Prostate gland (tissue), 2 donors: ENCODE results near the gene KRTAP16-1. TPM values are rescaled to one million over a fixed set of nuclear protein-coding genes. Genes with fewer than 3 reads are reported as not detected.

ENCODE experiments used
- DNase-seq: peaks from one replicate; pipeline ENCODE4 v3.0.0-alpha.2; 2019; ENCODE audit warnings: low spot score
- H3K27ac ChIP-seq, 2 donors: fragments of 200-600 bp; sonication (generic); 2 replicates each; pipeline ENCODE4 v1.5.1; 2017 to 2019
- H3K27me3 ChIP-seq: fragments of 200-600 bp; sonication (generic); replicated peaks from 2 replicates; pipeline ENCODE4 v1.5.1; 2019; ENCODE audit not compliant: insufficient read depth
- H3K36me3 ChIP-seq, 2 donors: fragments of 200-600 bp; sonication (generic); 1 replicate in 1 of 2; 2 replicates in 1 of 2; pipeline versions ENCODE4 v1.5.1 to v1.8.1; 2017 to 2019
- H3K4me1 ChIP-seq: fragments of 200-600 bp; sonication (generic); replicated peaks from 2 replicates; pipeline ENCODE4 v1.5.1; 2019
- H3K4me3 ChIP-seq, 2 donors: fragments of 200-600 bp; sonication (generic); 2 replicates each; pipeline ENCODE4 v1.5.1; 2017 to 2019
- H3K9me3 ChIP-seq: fragments of 200-600 bp; sonication (generic); 2 replicates; pipeline ENCODE4 v1.5.1; 2017
- CTCF ChIP-seq, 4 experiments: fragments of 200-600 bp in 2 of 4; fragments of 450-650 bp in 2 of 4; sonication (generic) in 2 of 4; IDR thresholded peaks; 1 replicate in 3 of 4; 2 replicates in 1 of 4; pipeline ENCODE4 v1.5.1; 2016 to 2019; ENCODE audit warnings: antibody characterized with exemption in 4 of 4, mild to moderate bottlenecking in 2 of 4, moderate library complexity in 2 of 4
- POLR2A ChIP-seq: fragments of 450-650 bp; IDR thresholded peaks from one replicate; pipeline ENCODE4 v1.6.1; 2016; ENCODE audit warnings: antibody characterized with exemption, mild to moderate bottlenecking
- POLR2AphosphoS5 ChIP-seq: sonication (generic); formaldehyde crosslinking; IDR thresholded peaks from one replicate; pipeline ENCODE4 v1.6.1; 2017; ENCODE audit warnings: antibody characterized with exemption
- WGBS: methylation state at CpG from one replicate; pipeline ENCODE4 v1.1.5; 2018; 5-methylcytosine and 5-hydroxymethylcytosine counted together
- intact Hi-C: fragments of 100-400 bp; cut with DNase I; formaldehyde crosslinking; loops from one replicate; pipeline ENCODE4 v1.14.2; 2022
- total RNA-seq, 2 donors: library from RNA; depleted of rRNA; stranded (reverse); fragments of >200 nt; gene quantifications; one replicate each; pipeline ENCODE4 v1.1.0, GENCODE V29; 2016

KRTAP16-1 gene
- total RNA-seq, 2 donors from 2014 or later = not detected

GRCh38 chr17:41340494-41340893 lies 31.4 kb upstream of the KRTAP16-1 start:
- no peaks in the 10 kb centered on the region for H3K27me3 ChIP-seq
- intact Hi-C loops = no loop called here
- H3K27ac ChIP-seq = no peak overlapping the region
- 55% methylated on average over 3 of the region's 3 CpGs for WGBS
- no peaks in the 10 kb centered on the region for H3K4me1 ChIP-seq
- H3K9me3 ChIP-seq = no peaks in the 10 kb centered on the region
- DNase-seq = no peak
- H3K36me3 ChIP-seq = no peaks in the 10 kb centered on the region
- TF ChIP-seq POLR2A (no peak), CTCF (IDR thresholded peaks at IDR 0.05) (no peak), POLR2AphosphoS5 (no peak)
- H3K4me3 ChIP-seq = no peak overlapping the region

DNA sequence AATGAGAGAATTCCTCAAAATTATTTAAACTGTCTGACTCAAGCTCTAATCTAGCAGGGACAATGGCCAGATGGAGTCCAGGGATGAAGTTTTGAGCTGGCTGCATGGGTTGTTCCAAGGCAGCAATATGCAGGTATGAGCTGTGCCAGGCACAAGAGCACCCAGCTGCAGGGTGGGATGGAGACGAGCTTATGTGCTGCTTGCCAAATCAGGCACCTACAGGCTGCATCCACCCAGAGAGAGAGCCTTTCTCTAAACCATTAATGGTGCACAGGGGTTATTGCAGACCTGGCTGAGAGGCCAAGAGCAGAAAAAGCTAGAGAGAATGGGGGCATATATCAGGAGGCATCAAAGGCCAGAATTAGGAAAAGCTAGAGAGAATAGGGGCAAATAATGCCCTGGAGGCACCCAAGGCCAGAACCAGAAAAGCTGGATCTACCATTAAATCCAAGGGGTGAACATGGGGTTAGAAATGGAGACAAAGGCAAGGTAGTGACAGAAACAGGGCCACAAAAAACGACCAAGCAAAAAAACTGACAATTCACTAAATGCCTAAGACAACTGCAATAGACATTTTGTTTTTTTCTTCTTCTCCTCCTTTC lies 30.6 kb upstream of the KRTAP16-1 start:
- Histone ChIP-seq H3K27me3 (no peaks in the 10 kb centered on the region), H3K36me3 (no peaks in the 10 kb centered on the region), H3K27ac (no peak overlapping the region), H3K4me1 (no peaks in the 10 kb centered on the region), H3K9me3 (no peaks in the 10 kb centered on the region), H3K4me3 (no peak overlapping the region)
- intact Hi-C loops = no loop called here
- no peak for DNase-seq
- TF ChIP-seq CTCF (IDR thresholded peaks at IDR 0.05) = no peak
- no peak for TF ChIP-seq POLR2A
- no peak for TF ChIP-seq POLR2AphosphoS5
- 33% methylated on average over 2 of the region's 2 CpGs for WGBS

- H3K27ac ChIP-seq = no peak overlapping the region
Observed at GRCh38 chr17:41338961-41339485, 29.9 kb upstream of the KRTAP16-1 start.

DNA sequence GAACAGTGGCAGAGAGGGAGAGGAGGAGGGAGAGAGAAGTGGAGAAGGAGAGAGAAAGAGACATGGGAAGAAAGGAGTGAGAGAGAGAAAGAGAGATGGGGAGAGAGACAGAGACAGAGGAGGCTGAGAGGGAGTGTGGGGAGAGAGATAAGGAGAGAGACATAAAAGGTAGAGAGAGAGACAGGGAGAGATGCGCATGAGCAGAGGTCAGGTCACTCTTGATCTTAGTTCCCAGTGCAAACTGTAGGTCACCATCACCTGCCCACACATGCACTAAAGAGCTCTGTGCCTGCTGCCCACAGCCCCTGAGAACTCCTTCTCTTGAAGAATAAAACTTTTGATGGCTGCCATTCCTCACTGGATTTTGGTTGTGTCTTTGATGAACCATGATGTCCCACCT lies 26.6 kb upstream of the KRTAP16-1 start:
- Histone ChIP-seq H3K9me3 (no peaks in the 10 kb centered on the region), H3K27me3 (no peaks in the 10 kb centered on the region), H3K4me1 (no peaks in the 10 kb centered on the region), H3K27ac (no peak overlapping the region), H3K4me3 (no peak overlapping the region), H3K36me3 (no peaks in the 10 kb centered on the region)
- intact Hi-C loops = no loop called here
- no peak for DNase-seq
- TF ChIP-seq CTCF (IDR thresholded peaks at IDR 0.05) (no peak), POLR2A (no peak), POLR2AphosphoS5 (no peak)
- WGBS = 83% methylated on average over 1 of the region's 1 CpG

More at GRCh38 chr17:41338961-41339485, 29.9 kb upstream of the KRTAP16-1 start:
- 31% methylated on average over 5 of the region's 5 CpGs for WGBS
- Histone ChIP-seq H3K27me3 (no peaks in the 10 kb centered on the region), H3K9me3 (no peaks in the 10 kb centered on the region), H3K4me3 (no peak overlapping the region), H3K36me3 (no peaks in the 10 kb centered on the region), H3K4me1 (no peaks in the 10 kb centered on the region)
- TF ChIP-seq POLR2A (no peak), CTCF (IDR thresholded peaks at IDR 0.05) (no peak), POLR2AphosphoS5 (no peak)
- DNase-seq = no peak
- intact Hi-C loops = no loop called here
